SK-N-DZ (cell line): ENCODE results near the gene ZBTB16.

ENCODE experiments used
- DNase-seq: peaks from one replicate; pipeline ENCODE4 v3.0.0-alpha.2; 2015; ENCODE audit warnings: low spot score

Gene ZBTB16

GRCh38 chr11:114278342-114279065, 219.0 kb downstream of the ZBTB16 start:
- no peak for DNase-seq

- no peak for DNase-seq
These were observed 220.5 kb downstream of the ZBTB16 start for GRCh38 chr11:114279792-114280546.

- DNase-seq = peak; percentile 51
These were observed 221.2 kb downstream of the ZBTB16 start for GRCh38 chr11:114280696-114281095.

- DNase-seq = no peak
These were observed 222.0 kb downstream of the ZBTB16 start for GRCh38 chr11:114281388-114281956.

- no peak for DNase-seq
These were observed 223.0 kb downstream of the ZBTB16 start for GRCh38 chr11:114282488-114282887.

GRCh38 chr11:114283422-114283821, 223.9 kb downstream of the ZBTB16 start:
- DNase-seq = no peak

- DNase-seq = no peak
These were observed 224.5 kb downstream of the ZBTB16 start for GRCh38 chr11:114284021-114284420.

- DNase-seq = no peak
These were observed 225.4 kb downstream of the ZBTB16 start for GRCh38 chr11:114284914-114285313.

GRCh38 chr11:114285599-114285998, 226.1 kb downstream of the ZBTB16 start:
- DNase-seq = no peak

- DNase-seq = no peak
These were observed 226.7 kb downstream of the ZBTB16 start for GRCh38 chr11:114286229-114286628.

GRCh38 chr11:114287154-114287553, 227.6 kb downstream of the ZBTB16 start:
- no peak for DNase-seq

- no peak for DNase-seq
These were observed 228.6 kb downstream of the ZBTB16 start for GRCh38 chr11:114288136-114288535.

- no peak for DNase-seq
These were observed 230.3 kb downstream of the ZBTB16 start for GRCh38 chr11:114289779-114290178.

GRCh38 chr11:114290503-114291235, 231.2 kb downstream of the ZBTB16 start:
- DNase-seq = no peak

GRCh38 chr11:114291381-114291780, 231.9 kb downstream of the ZBTB16 start:
- no peak for DNase-seq

- no peak for DNase-seq
These were observed 232.6 kb downstream of the ZBTB16 start for GRCh38 chr11:114291842-114292680.

- DNase-seq = no peak
These were observed 233.7 kb downstream of the ZBTB16 start for GRCh38 chr11:114293201-114293711.

GRCh38 chr11:114295676-114296604, 236.4 kb downstream of the ZBTB16 start, which contains the start of gene NNMT:
Gene NNMT, plus strand, starts transcription at chr11:114296399. Its CDS starts 158 bp downstream, at chr11:114296557.
- DNase-seq = no peak

GRCh38 chr11:114296605-114297372, 237.3 kb downstream of the ZBTB16 start:
- no peak for DNase-seq
